GM21737 (cell line): ENCODE measurements around the gene NKAPL.

Experiments used
- ATAC-seq: cut with Tn5 transposase; IDR thresholded peaks from one replicate; pipeline ENCODE4 v1.9.1; 2021; ENCODE audit warnings: mild to moderate bottlenecking, moderate library complexity; ENCODE audit not compliant: unreplicated experiment

Gene NKAPL

DNA sequence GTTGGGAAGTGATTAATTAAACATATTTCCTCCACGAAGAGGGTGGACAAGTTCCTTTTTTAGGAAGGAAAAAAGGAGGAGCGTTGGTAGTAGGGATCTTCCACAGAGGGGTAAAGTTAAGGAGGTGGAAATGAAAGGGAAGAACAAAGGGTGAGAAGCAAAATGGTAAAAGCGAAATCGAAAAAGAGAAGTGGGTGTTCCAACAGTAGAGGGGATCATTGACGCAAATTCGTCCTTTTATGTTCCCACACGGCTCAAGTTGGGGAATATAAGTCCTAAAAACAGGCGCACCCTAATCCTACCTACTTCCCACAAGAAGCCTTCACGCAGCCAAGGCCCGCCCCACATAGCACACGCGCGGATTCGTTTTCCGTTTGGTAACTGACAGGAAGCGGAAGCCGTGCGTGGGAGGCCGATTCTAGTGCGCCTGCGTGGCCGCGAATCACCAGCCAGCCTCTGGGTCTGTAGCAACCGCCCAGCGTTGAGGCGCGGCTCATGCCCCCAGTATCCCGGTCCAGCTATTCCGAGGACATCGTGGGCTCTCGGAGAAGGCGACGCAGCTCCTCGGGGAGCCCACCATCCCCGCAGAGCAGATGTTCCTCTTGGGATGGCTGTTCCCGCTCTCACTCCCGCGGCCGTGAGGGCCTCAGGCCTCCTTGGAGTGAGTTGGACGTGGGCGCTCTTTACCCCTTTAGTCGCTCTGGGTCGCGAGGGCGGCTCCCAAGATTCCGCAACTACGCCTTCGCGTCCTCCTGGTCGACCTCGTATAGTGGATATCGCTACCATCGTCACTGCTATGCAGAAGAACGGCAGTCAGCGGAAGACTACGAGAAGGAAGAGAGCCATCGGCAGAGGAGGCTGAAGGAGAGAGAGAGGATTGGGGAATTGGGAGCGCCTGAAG, at the start of gene NKAPL:
NKAPL (plus strand) TSS at position 421 of the 901 bp plus-strand sequence; CDS start at position 496, 75 bp downstream.
- ATAC-seq: no peak

- ATAC-seq: no peak
Measured at GRCh38 chr6:28209753-28210535, 49.2 kb upstream of the NKAPL start.

DNA sequence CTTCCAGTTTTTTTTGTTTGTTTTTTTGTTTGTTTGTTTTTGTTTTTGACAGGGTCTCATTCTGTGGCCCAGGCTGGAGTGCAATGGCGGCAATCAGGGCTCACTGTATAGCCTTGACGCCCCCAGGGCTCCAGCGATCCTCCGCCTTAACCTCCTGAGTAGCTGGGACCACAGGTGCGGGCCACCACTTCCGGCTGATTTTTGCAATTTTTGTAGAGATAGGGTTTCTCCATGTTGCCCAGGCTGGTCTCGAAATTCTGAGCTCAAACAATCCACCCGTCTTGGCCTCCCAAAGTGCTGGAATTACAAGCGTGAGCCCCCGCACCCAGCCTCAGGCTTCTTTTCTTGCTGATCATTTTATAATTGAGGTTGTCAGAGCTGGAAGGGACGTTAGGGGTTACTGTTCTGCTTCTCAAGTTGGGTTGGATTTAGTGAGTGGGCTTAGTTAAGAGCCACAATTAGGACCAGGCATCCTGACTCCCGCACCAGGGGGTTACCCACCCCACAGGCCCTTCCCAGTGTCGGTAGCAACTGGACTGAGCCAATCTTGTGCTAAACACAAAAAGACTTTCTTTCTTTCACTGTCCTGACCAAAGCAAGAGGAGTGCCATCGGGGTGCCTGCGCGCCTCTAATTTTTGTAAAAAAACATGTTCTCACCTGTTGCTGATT, 47.1 kb upstream of the NKAPL start:
- ATAC-seq: no peak

- ATAC-seq: no peak
Measured at GRCh38 chr6:28212510-28213212, 46.4 kb upstream of the NKAPL start.

GRCh38 chr6:28213213-28213523, 45.9 kb upstream of the NKAPL start:
- no peak for ATAC-seq

- ATAC-seq: no peak
Measured at GRCh38 chr6:28215425-28215824, 43.7 kb upstream of the NKAPL start.

- ATAC-seq: no peak
Measured at GRCh38 chr6:28217890-28218289, 41.2 kb upstream of the NKAPL start.

- peak; percentile 65 for ATAC-seq
Measured at GRCh38 chr6:28218312-28219248, 40.5 kb upstream of the NKAPL start.

DNA sequence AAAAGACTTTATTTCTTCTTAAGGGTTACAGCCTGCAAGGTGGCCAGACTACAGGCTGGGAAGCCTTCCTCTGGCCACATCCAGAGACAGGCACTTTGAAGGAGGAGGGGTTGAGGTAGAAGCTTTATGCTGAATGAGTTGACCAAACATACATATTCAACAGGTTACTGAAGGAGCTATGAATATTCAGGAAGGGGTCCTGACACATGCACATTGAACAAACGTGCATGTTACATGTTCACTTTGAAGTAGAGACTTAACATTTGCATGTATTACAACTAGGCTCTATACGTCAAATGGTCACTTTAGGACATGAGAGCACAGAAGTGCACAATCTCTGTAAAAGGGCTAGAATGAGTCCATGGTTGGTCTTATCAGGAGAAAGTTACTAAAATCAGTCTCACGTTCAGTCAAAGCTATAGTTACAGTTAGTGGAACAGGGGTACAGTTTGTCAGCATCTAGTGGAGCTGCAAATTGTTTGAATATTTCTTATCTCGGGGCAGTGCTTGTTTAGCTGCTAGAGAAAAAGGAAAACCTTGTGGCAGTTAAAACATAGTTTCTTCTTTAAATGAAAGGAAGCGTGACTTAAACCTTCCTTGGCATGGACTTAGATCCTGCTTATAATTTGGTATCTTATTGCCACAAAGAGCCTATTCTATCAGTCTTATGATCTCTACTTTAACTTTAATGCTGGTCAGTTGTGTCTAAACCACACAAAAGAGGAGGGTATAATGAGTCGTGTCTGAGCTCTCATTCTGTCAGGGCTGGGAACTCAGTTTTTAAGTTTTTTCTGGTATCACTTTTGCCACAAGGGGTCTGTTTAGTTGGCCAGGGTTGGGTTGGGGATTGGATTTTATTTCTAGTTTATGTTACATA, 38.6 kb upstream of the NKAPL start:
- ATAC-seq: no peak

- no peak for ATAC-seq
Measured at GRCh38 chr6:28224131-28225055, 34.7 kb upstream of the NKAPL start.

DNA sequence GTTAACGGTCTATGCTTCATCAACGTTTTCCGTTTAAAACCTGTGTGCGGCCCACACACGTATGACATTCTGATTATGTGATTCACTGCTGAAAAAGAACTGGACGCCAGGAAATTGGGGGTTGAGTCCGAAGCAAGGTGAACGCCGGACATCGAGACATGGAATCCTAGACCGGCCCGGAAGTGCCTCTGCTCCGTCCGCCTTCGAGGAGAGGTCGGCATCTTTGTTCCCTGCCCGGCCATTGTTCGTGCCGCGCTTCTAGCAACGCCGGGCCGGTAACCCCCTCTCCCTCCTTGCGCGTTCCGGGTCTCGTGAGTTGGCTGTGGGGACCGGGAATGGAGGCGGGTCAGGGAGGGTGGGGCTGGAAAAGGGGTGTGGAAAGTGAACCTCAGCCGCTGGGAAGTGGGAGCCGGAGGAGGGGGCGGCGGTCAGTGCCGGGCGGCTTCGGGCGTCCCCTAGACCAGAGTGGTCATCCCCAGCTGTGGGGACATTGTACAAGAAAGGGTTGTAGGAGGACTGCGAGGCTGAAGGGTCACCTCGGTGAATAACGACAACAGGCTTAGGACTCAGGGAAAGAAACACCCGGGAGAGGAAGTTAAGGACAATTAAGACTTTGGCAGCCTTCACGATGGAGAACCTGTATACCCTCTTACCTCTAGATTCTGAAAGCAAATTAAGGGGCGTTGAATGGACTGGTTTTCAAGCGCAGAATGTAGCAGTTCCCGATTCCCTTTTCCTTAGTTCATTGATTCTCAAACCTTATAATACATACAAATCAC, 33.9 kb upstream of the NKAPL start, which contains the start of gene ZSCAN9:
ZSCAN9 (plus strand) TSS at position 220 of the 779 bp plus-strand sequence. CDS start 1,810 bp downstream, outside the sequence.
- ATAC-seq: peak; percentile 64

DNA sequence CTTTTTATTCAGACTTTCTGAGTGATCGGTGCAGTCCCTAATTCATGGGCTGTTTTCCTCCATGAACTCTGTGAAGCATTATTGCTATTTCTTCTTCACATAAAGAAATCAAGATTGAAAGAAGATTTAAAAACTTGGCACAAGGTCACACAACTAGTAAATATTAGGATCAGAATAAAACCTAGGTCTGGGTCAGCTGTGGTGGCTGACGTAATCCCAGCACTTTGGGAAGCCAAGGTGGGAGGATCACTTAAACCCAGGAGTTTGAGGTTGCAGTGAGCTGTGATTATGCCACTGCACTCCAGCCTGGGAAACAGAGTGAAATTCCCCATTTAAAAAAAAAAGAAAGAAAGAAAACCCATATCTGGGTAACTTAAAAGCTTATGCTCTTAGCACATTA, 32.6 kb upstream of the NKAPL start:
- ATAC-seq: no peak

DNA sequence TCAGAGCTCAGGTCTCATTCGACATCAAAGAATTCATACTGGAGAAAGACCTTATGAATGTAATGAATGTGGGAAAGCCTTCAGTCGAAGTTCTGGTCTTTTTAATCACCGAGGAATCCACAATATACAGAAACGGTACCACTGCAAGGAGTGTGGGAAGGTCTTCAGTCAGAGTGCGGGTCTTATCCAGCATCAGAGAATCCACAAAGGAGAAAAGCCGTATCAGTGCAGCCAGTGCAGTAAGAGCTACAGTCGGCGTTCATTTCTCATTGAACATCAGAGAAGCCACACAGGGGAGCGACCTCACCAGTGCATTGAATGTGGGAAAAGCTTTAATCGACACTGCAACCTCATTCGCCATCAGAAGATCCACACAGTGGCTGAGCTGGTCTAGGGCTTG, 26.3 kb upstream of the NKAPL start:
- no peak for ATAC-seq

- ATAC-seq: no peak
Measured at GRCh38 chr6:28235912-28236452, 23.1 kb upstream of the NKAPL start.

GRCh38 chr6:28239636-28240035, 19.5 kb upstream of the NKAPL start:
- no peak for ATAC-seq

GRCh38 chr6:28240471-28240870, 18.6 kb upstream of the NKAPL start:
- ATAC-seq: no peak

DNA sequence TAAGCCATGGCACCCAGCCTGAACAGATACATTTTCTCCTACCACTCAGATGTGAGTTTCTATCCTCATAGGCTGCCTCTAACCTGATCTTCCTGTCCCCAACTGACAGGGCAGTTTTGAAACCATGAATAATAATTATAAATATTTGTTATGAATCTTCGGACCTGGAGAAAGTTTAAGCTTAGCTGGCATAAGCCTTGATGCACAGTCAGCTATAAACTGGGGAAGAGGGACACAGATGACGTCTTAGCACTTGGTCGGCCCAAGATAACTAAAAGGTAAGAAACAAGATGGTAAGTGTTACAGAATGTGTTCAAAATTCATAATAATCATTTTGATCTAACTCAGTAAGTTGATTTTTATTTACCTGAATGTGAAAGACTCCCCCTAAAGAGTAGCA, 15.2 kb upstream of the NKAPL start:
- no peak for ATAC-seq
